Measurements from ENCODE around the gene PTPRD.

GRCh38 chr9:8730618-8731017 lies 1882.2 kb downstream of the PTPRD start:
- TF ChIP-seq, protein P1, sequence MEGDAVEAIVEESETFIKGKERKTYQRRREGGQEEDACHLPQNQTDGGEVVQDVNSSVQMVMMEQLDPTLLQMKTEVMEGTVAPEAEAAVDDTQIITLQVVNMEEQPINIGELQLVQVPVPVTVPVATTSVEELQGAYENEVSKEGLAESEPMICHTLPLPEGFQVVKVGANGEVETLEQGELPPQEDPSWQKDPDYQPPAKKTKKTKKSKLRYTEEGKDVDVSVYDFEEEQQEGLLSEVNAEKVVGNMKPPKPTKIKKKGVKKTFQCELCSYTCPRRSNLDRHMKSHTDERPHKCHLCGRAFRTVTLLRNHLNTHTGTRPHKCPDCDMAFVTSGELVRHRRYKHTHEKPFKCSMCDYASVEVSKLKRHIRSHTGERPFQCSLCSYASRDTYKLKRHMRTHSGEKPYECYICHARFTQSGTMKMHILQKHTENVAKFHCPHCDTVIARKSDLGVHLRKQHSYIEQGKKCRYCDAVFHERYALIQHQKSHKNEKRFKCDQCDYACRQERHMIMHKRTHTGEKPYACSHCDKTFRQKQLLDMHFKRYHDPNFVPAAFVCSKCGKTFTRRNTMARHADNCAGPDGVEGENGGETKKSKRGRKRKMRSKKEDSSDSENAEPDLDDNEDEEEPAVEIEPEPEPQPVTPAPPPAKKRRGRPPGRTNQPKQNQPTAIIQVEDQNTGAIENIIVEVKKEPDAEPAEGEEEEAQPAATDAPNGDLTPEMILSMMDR (conservative IDR thresholded peaks at IDR 0.05 in 1 of 2, IDR thresholded peaks at IDR 0.05 in 1 of 2; ENCODE audit: low read depth in 1 of 2, low read length in 2 of 2) = no peak
- no peak for TF ChIP-seq EZH2 (IDR thresholded peaks at IDR 0.05; ENCODE audit: low read length, missing control alignments)

Data from fibroblast of lung (primary cell).